Activated effector memory CD4-positive, alpha-beta T cell treated with Interleukin-2 at 50 U/mL for 16 hours (primary cell): ENCODE results near the gene LRP1B.

Experiments
- DNase-seq: peaks from one replicate; pipeline ENCODE4 v3.0.0-alpha.2; 2020

LRP1B gene

DNA sequence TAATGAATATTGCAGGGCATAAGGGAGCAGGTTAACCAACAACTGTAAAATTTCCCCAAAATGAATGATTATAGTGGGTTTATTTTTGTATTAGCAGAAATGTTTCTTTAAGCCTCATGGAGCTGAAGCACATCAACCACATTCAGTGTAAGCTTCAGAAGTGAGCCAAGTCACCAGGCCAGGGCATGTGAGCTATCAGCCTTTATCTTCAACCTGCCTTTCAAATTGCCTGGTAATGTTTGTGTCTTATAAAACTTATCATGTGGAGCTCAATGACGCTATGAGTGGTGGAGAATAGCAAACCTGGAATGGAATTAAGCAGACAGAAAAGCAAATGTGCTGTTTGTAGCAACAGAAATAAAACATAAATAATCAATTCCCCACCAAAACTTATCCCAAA lies 1068.4 kb downstream of the LRP1B start:
- DNase-seq: no peak

DNA sequence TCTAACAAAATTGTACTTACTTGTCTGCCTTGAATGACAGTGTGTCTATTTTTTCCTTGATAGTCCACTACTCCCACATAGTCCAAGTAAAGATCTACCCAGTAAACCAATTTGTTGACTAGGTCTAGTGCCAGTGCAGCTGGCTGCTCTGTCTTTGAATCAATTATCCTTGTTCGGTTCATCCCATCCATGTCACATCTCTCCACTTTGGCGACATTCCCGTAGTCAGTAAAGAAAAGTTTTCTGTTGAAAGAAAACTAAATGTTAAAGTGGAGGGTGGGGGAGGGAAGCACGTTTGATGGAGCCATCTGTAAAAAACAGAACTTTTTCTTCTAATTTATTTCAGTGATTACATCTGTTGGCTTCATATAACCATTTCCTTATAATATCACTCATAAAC lies 1068.8 kb downstream of the LRP1B start:
- DNase-seq: no peak

DNA sequence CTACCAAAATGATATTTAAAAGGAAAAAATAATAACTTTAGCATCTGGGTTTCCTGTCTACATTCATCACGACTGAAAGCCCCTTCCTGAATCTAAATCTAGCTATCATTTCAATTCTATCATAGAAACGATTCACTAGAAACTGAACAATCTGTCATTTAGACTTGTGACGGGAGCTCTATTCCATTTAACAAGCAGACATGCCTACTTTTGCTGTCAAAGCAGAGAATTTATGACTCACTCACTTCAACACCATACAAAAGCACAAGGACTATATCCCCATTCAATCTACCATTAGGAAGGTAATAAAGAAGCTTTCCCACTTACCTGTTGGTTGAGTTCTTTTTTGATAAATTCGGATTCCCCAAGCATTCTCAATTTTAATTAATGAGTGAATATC lies 1072.3 kb downstream of the LRP1B start:
- DNase-seq: no peak

DNA sequence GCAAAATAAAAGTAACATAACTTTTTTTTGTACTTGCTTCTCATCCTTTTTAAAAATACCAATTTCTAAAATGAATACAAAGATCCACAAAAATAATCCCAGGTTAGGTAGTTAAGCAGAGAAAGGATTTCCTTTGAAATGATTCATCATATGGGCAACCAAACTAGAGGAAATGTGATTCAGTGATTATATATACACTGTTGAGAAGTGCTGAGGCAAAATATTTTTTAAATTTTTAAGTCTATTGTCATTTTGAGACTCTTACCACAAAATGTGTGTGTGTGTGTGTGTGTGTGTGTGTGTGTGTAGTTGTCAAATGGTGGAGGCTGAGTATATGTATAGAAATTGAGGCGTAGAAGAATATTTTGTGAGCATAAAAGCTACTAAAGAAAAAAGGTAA lies 1075.3 kb downstream of the LRP1B start:
- DNase-seq: no peak

DNA sequence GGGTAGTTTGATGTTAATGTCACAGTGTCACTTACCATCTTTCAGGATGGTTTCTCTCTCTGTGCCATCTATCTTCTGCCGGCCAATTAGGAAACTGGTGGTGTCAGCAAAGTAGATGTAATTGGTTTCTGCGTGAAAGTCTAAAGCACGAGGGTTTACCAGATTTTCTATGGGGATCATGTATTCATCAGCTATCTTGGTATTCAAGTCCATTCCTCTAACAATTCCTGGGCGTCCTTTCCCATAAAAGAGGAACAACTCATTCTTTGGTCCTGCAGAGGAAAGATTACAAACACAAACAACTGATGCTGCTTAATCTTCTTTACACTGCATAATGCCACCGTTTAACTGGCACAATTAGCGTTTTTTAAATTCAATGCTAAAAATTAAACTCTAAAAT lies 1081.9 kb downstream of the LRP1B start:
- DNase-seq: no peak

DNA sequence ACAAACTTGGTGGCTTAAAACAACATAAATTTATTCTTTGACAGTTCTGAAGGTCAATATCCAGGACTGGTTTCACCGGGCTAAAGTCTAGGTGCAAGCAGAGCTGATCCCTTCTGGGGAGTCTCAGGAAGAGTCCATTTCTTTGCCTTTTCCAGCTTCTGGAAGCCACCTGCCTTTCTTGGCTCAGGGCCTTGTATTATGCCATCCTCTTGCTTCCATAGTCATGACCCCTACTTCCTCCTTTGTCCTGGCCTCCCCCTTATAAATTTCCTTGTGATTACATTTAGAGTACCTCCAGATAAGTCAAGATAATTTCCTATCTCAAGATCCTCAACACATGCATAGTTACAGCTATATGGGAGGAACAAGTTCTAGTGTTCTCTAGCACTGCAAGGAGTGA lies 1089.5 kb downstream of the LRP1B start:
- DNase-seq: no peak

DNA sequence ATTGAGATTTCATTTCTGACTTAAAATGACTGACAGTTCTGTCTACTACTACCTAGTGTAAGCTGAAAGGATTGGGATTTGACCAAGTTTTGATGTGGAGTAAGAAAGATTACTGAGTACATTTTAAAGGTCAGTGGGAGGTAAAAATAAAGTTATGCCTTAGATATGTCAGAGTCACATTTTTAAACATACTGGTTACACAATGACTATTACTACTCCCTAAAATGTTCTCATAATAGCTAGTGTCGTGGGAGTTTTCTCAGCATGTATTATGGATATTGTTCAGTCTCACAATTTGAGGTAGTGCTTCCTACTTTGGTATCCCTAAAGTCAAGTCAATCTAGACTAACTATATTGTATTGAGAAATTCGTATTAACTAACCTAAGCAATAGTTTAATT lies 1092.5 kb downstream of the LRP1B start:
- no peak for DNase-seq

DNA sequence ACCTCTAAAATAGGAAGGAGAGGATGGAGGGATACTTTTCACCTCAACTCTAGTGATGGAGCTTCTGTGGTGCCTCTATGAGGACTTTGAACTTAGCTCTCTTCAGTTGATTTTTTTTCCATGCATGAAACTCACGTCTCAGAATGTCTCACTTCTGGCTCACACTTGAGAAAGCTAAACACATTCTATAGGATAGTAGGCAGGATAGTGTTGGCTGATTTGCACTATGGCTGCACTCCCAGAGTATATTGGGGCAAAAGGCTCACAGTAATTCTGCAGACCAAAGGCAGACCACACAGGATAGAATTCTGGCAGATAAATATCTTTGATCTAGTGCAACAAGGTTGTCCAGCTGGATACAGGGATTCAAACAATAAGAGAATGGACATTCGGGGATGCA lies 1093.5 kb downstream of the LRP1B start:
- no peak for DNase-seq

DNA sequence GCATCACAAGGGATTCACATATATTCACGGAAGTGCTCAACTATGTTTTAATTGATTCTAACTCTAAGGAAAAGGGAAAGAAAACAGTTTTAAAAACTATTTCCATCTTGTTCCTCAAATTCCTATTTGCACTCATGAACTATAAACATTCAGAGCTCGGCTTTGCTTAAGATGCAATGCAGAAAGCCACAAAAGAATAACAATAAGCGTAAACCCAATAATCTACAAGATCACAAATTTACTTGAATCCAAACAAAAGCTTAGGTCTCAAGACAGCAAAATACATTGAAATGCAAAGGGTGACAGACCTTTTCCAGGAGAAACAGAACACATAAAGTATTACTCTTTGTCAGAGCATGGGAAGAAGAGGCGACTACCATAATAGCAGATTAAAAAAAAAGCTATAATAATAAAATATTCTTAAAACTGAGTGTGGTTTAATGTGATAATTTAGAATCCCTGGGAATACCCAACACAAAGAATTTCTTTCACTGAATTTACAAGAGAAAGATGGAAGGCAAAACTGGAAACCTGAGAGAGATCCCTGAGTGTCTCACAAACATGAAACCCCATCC lies 1094.9 kb downstream of the LRP1B start:
- DNase-seq: no peak

DNA sequence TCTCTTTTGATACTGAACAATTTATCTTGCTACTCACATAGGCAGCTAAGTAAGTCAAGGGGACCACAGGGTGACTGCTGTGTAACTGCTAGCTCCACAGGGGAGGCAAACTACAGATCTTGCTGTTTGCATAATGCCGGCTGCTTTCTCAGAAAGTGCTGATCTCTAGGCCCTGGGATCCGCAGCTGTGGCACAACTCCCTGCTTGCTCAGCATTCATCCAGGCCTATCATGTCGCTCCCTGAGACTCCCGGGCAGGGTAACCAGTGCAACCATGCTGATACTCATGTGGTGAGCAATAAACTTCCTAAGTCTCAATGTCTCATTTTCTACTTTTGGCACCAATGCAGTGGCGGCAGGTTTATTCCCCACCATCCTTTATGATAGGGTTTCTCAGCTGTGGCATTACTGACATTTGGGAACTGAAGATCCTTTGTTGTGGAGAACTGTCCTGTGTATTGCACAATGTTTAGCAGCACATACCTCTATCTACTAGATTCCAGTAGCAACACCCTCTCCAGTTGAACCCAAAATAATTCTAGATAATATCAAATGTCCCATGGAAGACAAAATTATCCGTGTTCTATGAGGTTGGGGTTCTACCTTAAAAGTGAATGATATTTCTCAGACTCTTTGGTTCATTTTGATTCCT lies 1101.3 kb downstream of the LRP1B start:
- DNase-seq: no peak

DNA sequence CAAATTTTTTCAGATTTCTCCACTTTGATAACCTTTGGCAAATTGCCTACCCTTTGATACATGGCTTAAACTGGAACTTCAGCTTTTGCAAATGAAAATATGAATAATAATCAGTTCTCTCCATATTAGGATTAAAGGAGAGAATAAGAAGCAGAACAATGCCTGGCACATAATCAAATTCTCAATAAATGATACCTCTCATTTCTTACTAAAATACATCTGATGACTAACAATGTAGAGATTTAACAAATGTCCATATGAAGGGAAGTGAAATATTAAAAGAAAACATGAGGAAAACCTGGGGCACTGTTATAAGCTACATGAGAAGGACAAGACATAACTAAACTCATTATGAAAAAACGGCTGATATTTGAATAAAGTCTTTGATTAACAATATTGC lies 1103.6 kb downstream of the LRP1B start:
- DNase-seq: no peak

DNA sequence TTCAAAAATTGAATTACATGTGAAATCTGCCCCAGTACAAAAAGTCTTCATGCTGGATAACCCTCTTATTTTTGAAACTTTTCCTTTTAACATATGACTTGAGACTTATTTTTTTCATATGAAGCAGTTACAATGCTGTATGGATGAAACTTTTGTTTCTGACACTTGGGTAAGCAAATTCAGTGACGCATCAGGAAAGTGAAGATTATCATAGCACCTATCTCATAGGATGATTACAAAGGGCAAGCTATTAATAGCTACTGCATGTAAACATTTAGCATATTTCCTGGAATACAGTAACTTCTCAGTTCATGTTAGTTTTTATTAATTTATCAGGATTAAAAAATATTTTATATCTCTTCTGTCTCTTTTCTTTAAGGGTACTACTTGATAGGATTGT lies 1109.2 kb downstream of the LRP1B start:
- DNase-seq: no peak

DNA sequence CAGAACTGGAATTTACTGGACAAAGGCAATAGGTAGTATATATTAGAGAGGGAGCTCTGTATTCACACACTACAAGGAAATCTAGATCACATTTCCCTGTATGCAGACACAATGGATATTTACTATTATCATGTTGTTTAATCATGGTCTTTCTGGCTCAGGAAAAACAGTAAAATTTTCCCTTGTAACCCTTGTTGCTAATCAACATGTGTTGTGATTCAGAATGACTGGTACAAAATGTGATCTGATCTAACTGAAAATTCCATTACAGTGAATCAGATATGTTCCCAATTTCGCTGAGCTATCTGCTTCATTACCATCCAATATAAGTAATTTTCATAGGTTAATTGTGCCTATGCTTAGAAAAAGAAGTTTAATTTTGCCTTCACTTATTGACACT lies 1109.7 kb downstream of the LRP1B start:
- no peak for DNase-seq

DNA sequence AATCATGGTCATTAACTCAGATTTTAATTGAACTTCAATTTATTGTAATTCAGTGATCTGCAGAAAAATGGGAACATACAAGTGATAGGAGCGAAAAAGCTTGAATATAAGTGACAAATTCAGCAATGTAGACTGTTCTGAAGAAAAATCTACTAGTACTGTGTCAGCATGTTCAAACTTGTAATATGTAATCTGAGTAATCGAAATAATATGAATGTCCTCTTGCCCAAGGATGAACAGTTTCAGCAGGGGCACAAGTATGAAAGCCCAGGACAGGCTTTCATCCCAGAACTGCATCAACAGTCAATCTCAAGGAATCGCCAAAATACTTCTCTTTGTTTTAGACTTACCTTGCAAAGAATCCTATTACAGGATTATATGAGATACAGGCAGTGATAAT lies 1110.5 kb downstream of the LRP1B start:
- no peak for DNase-seq

DNA sequence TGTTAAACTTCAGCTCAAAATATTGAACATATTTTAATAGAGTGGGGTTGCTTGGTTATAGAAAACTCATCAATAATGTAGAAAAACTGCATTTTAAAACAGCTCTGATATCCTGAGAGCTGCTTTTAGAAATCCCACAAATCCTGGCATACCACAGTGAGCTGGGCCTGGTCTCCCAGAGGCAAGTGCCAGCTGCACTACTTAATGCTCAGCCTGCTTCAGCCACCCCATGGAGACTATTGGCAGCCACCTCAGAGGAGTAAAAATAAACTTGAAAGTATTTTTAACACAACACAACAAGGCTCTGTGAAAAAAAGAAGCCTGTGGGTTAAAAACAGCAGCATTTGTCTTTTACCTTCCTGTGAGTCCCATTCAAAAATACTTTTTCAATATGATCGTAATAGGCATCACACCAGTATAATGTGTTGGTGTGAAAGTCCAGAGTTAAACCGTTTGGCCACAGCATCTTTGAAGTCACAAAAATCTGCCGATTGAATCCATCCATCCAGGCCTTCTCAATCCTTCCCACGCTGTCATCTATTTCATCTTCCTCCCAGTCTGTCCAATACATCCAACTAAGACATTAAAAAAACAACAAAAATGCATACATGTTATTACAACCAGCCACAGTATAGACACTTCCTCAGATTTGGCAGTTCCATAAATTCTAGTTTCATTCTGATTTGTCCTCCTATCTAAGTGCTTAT lies 1115.3 kb downstream of the LRP1B start:
- DNase-seq: no peak

DNA sequence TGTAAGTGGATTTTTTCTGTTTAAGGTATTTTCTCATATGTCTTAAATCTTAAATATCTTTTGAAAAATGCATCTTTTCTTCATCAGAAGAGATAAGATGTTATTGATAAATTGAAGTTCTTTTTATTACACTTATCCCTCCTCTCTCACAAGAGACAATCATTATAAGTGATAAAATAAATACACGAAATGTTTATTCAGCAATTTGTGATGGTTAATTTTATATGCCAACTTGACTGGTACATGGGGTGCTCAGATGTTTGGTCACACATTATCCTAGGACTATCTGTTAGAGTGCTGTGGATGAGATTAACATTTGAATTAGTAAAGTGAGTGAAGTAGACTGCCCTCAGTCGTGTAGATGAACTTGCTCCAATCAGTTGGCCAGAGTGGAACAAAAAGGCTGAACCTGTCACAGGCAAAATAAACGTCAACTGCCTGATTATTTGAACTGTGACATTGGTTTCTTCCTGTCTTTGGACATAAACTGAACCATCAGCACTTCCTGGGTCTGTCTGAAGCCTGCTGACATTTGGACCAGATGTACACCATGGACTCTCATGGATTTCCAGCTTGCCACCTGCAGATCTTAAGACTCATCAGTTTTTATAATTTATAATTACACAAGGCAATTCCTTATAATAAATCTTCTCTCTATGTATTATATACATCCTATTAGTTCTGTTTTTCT lies 1126.7 kb downstream of the LRP1B start:
- no peak for DNase-seq

DNA sequence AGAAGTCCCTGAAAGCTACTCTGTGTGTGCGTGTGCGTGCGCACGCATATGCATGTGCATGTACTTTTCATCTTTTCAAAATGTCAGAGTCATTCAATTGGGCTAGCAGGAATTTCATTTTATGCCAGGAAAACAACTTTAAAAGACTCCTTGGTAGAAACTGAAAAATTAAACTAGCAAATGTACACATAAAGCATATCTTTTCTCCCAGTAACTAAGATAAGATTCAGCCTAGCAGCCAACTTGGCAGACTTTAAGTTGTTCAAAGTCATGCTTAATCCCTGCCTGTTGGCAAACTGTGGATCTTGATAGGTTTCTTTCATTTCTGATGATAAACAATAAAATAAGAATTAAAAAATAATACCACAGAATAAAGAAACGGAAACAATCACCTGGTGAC lies 1129.1 kb downstream of the LRP1B start:
- DNase-seq: no peak

DNA sequence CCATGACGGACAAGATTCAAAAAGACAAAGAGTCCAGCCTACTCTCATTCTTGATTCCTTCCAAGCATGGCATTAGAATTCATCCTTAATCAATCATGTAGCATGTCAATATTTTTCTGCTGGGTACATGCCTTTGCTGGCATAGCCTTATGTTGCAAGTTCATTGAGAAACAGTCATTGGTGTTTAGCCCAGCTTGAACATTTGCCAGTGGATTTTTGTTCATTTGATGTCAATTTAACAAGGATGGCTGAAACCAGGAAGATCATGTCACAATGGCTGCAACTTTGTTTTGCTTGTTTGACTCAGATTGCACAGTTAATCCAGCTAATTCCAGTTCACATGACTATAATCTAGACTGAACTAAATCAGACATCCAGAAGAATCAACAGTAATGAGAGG lies 1132.2 kb downstream of the LRP1B start:
- no peak for DNase-seq

DNA sequence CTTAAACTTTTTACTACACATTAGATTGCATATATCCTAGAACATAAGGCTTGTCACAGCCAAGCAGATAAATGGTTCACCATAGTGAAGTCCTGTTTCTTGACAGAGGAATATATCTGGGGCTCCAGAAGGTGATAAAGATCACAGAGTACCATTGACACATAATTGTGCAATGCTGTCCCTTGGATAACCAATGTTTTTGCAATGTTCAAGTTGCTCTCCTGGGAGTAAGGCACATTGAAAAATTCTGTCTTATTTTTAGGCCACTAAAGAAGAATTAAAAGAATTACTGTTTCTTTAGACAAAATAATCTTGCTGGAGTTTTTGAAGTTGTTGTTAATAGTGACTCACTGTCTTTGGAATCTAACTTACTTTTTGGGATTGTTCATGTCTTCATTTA lies 1132.8 kb downstream of the LRP1B start:
- DNase-seq: no peak

DNA sequence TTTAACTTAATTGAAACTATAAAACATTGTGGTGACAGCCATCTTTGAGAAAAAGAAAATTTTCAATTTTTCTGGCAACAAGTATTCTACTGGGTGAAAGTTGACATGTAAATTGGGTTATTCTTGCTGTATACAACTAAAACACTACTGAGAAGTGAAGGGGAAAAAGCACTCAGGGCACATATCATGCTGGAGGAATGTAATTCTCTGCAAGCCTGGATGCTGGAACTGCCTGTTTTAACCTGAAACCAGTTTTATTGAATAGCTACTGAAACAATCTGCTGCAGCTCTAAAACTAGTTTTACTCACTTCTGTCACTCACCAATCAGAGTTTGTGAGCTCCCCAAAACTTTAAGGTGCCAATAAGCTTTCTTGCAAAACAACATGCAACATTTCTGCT lies 1136.0 kb downstream of the LRP1B start:
- DNase-seq: no peak

DNA sequence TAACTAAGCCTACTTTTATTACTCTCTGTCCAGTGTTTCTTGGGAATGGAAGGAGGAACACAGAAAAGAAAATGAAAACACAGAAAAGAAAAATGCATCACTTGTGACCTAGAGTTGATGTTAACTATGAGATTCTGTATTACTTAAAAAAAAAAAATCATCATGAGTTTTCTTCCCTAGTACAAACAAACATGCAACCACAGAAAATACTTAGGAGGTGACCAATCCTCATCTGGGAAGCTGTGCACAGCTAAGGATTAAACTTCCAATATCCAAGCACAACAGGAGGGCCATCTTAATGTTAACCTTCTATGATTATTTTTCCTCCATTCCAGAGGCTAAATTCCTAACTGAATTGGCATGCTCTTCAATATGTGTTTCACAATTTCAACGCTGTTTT lies 1140.4 kb downstream of the LRP1B start:
- no peak for DNase-seq

DNA sequence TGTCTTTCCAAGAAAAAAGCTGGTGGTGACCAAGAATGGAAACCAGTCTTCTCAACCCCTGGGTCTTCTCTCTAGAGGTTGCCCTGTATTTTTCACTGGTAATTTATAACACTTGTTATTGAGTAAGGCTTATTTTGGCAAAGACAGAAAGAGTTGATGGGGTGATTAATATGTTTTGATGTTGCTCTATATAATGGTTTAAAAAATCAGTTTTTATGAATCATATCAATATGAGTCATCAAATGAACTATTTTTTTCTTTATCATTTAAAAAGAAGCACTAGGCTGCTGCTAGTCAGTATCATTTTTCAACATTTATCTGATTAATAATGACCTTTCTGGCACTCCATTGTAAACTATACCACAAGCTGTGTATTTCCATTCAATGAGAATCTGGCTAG lies 1142.2 kb downstream of the LRP1B start:
- no peak for DNase-seq

DNA sequence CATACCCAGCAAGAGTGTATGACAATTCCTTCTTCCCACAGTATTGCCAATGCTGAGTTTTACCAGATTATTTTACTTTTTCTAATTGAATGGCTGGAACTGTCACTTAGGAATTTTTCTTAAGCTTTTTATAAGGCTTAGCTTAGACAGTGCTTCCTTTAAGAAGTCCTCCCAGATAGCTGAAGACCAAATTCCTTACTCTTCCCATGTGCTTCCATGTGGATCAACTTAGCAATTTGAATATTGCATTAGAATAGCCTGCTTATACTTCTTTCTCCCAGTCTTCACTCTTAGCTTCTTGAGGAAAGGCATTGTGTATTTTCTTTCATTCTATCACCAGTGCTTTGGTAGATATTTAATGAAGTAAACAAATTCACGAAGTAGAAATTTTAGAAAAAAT lies 1144.4 kb downstream of the LRP1B start:
- no peak for DNase-seq

DNA sequence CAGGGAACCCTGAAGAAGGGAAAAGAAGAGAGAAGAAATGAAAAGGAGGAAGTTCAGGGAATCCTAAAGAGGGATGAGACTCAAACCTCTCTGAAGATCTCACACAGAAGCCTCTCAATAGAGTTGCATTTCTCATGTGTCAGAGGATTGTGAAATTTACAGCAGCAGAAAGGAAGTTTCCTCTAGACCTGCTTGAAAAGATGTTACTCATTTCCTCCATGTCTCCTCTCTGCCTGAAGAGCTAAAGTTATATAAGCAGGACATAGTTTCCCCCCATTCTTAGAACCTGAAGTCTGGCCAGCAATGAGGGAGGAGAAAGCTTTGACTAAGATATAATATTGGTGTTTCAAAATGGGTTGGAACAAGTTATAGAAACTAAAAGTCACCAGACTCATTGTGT lies 1155.6 kb downstream of the LRP1B start:
- no peak for DNase-seq
